Measurements from ENCODE around the gene SSR1. TPM values are rescaled to one million over a fixed set of nuclear protein-coding genes. Genes with fewer than 3 reads are reported as not detected.

Gene SSR1
- polyA plus RNA-seq, 3 donors = 23.4 to 47.6 (median 33.2) TPM

DNA sequence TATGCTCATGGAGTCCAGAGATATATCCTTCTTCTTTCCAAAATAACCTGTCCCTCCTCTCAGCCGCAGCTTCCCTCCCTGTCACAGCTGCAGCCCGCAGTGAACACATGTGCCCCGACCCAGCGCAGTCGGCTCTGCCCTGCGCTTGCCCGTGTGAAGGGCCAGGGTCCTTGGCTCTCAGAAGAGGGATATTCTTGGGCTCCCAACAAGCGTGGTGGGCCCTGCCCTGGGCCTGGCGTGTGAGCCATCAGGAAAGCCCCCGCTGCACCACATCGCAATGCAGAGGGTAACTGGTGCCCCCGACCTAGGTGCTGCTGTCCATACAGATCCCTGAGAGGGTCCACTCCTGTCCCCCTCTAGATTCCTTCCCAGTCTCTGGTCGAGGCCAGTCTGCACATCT lies 65.2 kb downstream of the SSR1 start:
- H3K27ac ChIP-seq (ENCODE audit: low read depth, low read length) = no peak overlapping the region
- 94 to 96% (median 96%) methylated on average over 13 of the region's 13 CpGs for WGBS, 3 donors

DNA sequence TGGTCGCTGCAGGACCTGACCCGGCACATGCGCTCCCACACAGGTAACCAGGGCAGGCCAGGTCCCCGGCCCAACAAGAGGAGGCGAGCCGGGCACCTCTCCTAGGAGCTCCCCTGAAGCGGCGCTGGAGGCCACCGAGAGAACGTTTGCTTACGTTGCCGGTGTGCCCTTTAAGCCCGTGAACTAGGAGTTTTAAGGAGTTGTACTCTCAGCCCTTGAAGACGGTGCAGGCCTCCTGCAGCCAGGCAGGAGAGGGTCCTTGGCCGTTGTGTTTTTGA lies 65.9 kb downstream of the SSR1 start:
- H3K27ac ChIP-seq (ENCODE audit: low read depth, low read length) = no peak overlapping the region
- 93 to 96% (median 94%) methylated on average over 15 of the region's 15 CpGs for WGBS, 3 donors

- WGBS, 3 donors = 93 to 96% (median 95%) methylated on average over 64 to 71 of the region's 71 CpGs
- H3K27ac ChIP-seq (ENCODE audit: low read depth, low read length) = no peak overlapping the region
Observed at GRCh38 chr6:7246401-7247178, 66.4 kb downstream of the SSR1 start.

DNA sequence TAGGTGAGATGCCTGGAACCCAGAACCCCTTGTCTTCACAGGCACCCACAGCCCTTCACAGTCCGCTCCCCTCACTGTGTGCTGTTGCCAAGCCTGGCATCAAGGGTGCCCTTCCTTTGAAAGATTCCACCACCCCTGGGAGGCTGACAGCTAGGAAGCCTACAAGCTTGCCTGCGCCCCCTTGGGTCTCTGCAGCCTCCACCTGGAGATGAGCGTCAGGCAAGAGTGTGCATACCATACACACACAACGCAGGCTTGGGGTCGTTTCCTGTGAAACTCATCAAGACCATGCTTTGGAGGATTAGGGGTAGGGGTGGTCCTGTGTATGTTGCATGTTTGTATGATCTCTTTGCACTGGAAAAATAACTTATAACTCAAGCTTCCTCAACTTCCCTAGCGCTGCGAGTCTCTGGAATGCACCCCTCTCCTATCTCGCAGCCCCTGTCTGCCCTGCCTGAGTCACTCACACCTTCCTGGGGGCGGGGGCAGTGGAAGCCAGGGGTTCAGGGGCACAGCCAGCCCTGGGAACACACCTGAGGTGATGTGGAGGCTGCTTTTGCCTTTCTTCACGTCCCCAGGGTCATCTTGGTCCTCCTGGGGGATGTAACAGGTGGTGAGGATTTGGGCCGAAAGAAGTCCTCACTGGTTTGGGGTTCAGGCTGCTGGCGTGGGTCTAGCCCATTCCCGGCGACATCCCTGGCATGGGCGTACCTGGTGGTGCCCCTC lies 67.2 kb downstream of the SSR1 start:
- WGBS, 3 donors = 93 to 95% (median 95%) methylated on average over 15 of the region's 15 CpGs
- no peak overlapping the region for H3K27ac ChIP-seq (ENCODE audit: low read depth, low read length)

- 7 to 10% (median 7%) methylated on average over 7 of the region's 7 CpGs for WGBS, 3 donors
- H3K27ac ChIP-seq (ENCODE audit: low read depth, low read length) = no peak overlapping the region
Observed at GRCh38 chr6:7243179-7243981, 69.6 kb downstream of the SSR1 start.

DNA sequence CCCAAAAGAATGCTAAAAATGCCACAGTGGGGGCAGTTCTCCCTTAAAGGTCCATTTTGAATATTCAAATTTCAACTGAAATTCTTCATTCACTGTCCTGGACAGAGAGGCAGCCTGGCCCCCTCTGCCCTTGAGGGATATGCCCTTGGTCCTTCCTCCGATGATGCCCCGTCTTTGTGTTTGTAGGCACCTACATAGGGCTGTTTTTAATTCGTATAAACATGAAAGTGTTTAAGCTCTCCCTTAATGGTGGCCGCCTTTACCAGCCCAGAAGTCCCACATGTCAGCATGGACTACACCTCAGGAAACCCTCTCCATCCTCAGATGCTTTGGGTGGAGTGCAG lies 70.2 kb downstream of the SSR1 start:
- WGBS, 3 donors = 46 to 73% (median 70%) methylated on average over 4 of the region's 4 CpGs
- H3K27ac ChIP-seq (ENCODE audit: low read depth, low read length) = no peak overlapping the region

- H3K27ac ChIP-seq (ENCODE audit: low read depth, low read length) = no peak overlapping the region
- WGBS, 3 donors = 33 to 76% (median 68%) methylated on average over 13 of the region's 13 CpGs
Observed at GRCh38 chr6:7241709-7242645, 71.0 kb downstream of the SSR1 start.

DNA sequence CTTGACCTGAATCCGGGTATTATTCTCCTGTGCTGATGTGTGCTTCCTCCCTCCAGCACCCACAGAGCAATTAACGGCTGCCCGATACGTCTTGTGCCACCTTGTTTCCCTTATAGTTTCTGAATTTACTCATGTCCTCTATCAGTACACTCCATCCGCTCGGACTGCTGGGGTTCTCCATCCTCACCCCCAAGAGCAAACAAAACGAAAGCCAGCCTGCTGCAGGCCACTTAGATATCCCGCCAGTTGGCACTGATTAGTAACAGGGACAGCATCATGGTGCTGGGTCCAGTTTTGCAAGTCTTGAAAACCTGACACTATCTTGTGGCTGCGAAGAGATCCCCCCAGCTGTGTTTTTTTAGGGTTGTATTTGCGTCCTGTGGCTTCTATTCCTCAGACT lies 71.8 kb downstream of the SSR1 start:
- WGBS, 3 donors = 38 to 92% (median 84%) methylated on average over 10 of the region's 10 CpGs
- H3K27ac ChIP-seq (ENCODE audit: low read depth, low read length) = no peak overlapping the region

DNA sequence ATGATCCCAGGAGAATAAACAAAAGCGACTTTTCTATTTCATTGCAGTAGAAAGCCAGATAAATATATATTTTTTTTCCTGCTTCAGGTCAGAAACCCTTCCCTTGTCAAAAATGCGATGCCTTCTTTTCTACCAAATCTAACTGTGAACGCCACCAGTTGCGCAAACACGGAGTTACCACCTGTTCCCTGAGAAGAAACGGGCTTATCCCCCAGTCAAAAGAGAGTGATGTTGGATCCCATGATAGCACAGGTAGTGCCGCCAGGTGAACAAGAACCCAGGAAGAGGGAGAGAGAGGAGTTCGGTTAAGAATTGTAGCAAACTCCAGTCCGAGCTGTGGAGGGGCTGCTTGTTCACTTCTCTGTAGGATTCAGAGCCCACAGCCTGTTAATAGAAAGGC lies 72.6 kb downstream of the SSR1 start:
- H3K27ac ChIP-seq (ENCODE audit: low read depth, low read length) = no peak overlapping the region
- WGBS, 3 donors = 40 to 90% (median 88%) methylated on average over 9 of the region's 9 CpGs

DNA sequence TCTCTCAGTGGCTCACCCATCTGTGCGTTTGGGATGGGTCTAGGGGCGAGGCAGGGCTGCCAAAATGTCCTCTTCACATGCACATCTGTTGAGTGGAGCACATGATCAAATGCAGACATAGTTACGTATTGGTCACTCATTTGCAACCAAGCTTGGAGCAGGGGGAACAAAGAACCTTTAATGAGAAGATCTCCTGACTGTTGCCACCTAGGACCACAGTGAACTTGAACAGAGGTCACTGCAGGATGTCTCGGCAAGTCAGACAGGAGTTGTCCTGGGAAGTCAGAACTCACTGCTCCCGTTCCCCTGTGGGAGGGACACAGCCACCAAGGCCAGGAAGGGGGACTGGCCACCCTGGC lies 73.4 kb downstream of the SSR1 start:
- WGBS, 3 donors = 43 to 77% (median 66%) methylated on average over 5 of the region's 5 CpGs
- H3K27ac ChIP-seq (ENCODE audit: low read depth, low read length) = no peak overlapping the region

DNA sequence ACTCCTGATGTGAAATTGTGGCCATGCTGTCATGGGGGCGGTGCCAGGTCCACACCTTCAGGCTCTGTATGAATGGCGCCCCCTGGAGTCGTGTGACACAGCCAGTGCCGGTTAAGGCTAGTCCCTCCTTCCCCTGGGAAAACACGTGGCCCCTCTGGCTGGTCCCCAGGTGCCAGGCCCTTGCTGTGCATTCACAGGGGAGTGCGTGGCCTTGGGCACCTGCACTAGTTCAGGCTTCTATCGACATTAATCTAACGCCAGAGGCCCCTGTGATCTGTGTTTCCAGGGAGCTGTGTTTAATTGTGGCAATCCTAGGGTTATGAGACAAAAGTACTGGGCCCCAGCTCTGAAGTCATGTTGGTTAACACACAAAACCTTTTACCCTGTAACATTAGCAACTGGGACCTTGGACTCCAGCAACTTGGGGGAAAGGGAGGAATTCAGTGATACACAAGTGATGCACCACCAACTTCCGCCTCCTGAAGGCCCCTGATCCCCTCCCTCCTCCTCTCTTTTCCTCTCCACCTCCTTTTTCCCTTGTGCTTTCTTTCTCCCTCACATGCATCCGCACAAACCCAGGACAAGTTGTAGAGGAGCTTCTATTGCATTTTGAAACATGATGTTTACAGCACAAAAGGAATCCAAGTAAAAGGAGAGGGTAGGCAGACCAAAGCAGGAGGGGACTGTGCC lies 74.0 kb downstream of the SSR1 start:
- H3K27ac ChIP-seq (ENCODE audit: low read depth, low read length) = no peak overlapping the region
- 18 to 42% (median 41%) methylated on average over 10 of the region's 10 CpGs for WGBS, 3 donors

- 81 to 92% (median 90%) methylated on average over 5 of the region's 5 CpGs for WGBS, 3 donors
- H3K27ac ChIP-seq (ENCODE audit: low read depth, low read length) = no peak overlapping the region
Observed at GRCh38 chr6:7238526-7238899, 74.5 kb downstream of the SSR1 start.

DNA sequence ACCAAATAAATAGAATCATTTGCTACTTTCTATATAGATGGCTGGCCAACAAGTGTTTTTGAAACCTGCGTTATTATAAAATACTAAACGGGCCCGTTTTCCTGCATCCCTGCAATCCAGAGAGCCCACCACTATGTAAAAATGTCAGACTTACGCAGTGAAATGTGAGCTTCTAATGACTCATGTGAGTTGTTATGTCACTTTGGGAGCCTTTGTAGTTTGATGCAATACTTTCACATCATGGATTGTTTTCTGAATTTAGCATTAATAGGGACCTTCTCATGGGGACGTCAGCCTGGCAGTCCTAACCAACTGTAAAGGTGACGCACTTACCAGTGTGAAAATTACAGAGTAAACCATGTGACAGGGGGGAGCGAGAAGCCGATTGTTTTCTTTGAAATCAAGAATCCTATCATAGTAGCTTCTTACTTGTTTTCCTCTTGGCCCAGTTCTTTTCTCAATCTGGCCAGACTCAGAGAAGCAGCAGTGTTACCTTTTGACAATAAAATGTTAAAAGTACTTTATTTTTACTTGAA lies 75.3 kb downstream of the SSR1 start:
- 60 to 90% (median 87%) methylated on average over 8 of the region's 8 CpGs for WGBS, 3 donors
- H3K27ac ChIP-seq (ENCODE audit: low read depth, low read length) = no peak overlapping the region

DNA sequence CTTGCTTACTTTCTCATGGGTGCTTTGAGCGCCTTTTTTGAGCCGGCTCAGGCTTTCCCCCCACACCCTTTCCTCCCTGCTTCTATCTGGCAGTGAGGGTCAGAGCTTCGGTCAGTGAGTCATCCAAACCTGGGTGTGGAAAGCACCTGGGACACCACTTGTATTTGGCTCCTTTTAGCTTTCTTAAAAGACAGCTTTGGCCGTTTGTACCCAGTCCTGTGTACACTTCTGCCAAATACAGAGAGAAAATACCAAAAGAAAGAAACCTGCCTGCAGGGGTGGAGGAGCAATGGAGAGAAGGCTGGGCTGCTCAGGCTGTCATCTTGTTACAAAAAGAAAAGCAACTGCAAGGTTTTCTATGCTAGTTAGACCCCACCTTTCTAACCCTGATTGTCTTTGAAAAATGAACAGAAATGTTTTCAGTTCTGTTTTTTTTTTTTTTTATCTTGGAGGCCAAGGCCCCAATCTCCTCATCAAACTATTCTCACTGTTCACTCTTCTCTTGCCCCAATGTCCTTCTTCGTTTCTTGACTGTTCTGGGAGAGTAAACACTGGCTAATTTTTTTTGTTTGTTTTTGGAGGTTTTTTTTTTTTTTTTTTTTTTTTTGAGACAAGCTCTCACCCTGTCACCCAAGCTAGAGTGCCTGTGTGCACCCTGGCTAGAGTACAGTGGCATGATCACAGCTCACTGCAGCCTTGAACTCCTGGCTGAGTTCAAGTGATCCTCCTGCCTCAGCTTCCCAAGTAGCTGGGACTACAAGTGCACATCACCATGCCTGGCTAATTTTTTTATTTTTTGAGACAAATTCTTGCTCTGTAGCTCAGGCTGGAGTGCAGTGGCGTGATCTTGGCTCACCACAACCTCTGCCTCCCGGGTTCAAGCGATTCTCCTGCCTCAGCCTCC lies 76.4 kb downstream of the SSR1 start:
- 45 to 69% (median 66%) methylated on average over 8 of the region's 8 CpGs for WGBS, 3 donors
- H3K27ac ChIP-seq (ENCODE audit: low read depth, low read length) = no peak overlapping the region

GRCh38 chr6:7235712-7236305 lies 77.2 kb downstream of the SSR1 start:
- H3K27ac ChIP-seq (ENCODE audit: low read depth, low read length) = no peak overlapping the region
- WGBS, 3 donors = 25 to 60% (median 52%) methylated on average over 9 of the region's 9 CpGs

DNA sequence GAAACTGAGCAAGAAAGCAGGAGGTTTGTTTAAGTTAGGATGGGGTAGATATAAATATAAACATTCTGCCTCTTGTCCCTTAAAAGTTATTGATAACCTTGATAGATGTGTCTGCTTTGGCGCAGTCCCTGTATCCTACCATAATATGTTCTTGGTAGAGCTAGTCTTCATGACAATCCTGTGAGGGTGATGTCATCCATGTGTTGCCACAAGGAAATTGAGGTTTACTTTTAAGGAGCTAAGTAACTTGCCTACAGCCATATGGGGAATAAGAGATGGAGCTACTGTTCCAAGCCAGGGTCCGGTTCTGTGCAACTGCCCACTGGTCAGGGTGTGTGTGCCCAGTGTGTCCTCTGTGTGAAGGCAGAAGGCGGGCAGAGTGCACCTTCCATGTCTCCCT lies 78.5 kb downstream of the SSR1 start:
- no peak overlapping the region for H3K27ac ChIP-seq (ENCODE audit: low read depth, low read length)
- 94 to 99% (median 98%) methylated on average over 3 of the region's 3 CpGs for WGBS, 3 donors

All from adipose tissue (tissue), 3 donors.